Superior temporal gyrus (tissue), 1 donor: ENCODE results near the gene SUSD4.
"Not testable (repeated sequence)": the region's sequence is repeated elsewhere in the genome, so short reads cannot be mapped to it uniquely, and the experiment has no call there.

Experiments
- DNase-seq: peaks from one replicate; pipeline ENCODE4 v3.0.0-alpha.2; 2016; ENCODE audit errors: extremely low spot score

The SUSD4 gene

GRCh38 chr1:223251387-223251786, 112.6 kb downstream of the SUSD4 start:
- not testable (repeated sequence) for DNase-seq

GRCh38 chr1:223250632-223251015, 113.4 kb downstream of the SUSD4 start:
- DNase-seq = no peak

- DNase-seq = no peak
Observed at GRCh38 chr1:223249854-223250631, 113.9 kb downstream of the SUSD4 start.

- no peak for DNase-seq
Observed at GRCh38 chr1:223248770-223249140, 115.2 kb downstream of the SUSD4 start.

GRCh38 chr1:223248001-223248769, 115.8 kb downstream of the SUSD4 start:
- DNase-seq = no peak

GRCh38 chr1:223246476-223247112, 117.4 kb downstream of the SUSD4 start:
- DNase-seq = no peak

GRCh38 chr1:223245983-223246382, 118.0 kb downstream of the SUSD4 start:
- DNase-seq = no peak

- no peak for DNase-seq
Observed at GRCh38 chr1:223245411-223245810, 118.6 kb downstream of the SUSD4 start.

- DNase-seq = no peak
Observed at GRCh38 chr1:223244366-223245103, 119.4 kb downstream of the SUSD4 start.

- DNase-seq = no peak
Observed at GRCh38 chr1:223243441-223244050, 120.4 kb downstream of the SUSD4 start.

- DNase-seq = no peak
Observed at GRCh38 chr1:223242971-223243370, 121.0 kb downstream of the SUSD4 start.

GRCh38 chr1:223242382-223242955, 121.5 kb downstream of the SUSD4 start:
- DNase-seq = no peak

GRCh38 chr1:223240122-223240521, 123.9 kb downstream of the SUSD4 start:
- no peak for DNase-seq

GRCh38 chr1:223235091-223235490, 128.9 kb downstream of the SUSD4 start:
- no peak for DNase-seq

- no peak for DNase-seq
Observed at GRCh38 chr1:223234534-223234933, 129.4 kb downstream of the SUSD4 start.

- DNase-seq = no peak
Observed at GRCh38 chr1:223234170-223234514, 129.8 kb downstream of the SUSD4 start.

- DNase-seq = peak; percentile 68
Observed at GRCh38 chr1:223233410-223234169, 130.4 kb downstream of the SUSD4 start.

GRCh38 chr1:223233019-223233409, 131.0 kb downstream of the SUSD4 start:
- DNase-seq = no peak

- no peak for DNase-seq
Observed at GRCh38 chr1:223231581-223231980, 132.4 kb downstream of the SUSD4 start.

GRCh38 chr1:223231011-223231572, 132.9 kb downstream of the SUSD4 start:
- DNase-seq = no peak
